ENCODE data around the gene SGPL1.
A peak's percentile ranks its signal among the peaks of the same experiment; 100 is the strongest.

SGPL1 gene

DNA sequence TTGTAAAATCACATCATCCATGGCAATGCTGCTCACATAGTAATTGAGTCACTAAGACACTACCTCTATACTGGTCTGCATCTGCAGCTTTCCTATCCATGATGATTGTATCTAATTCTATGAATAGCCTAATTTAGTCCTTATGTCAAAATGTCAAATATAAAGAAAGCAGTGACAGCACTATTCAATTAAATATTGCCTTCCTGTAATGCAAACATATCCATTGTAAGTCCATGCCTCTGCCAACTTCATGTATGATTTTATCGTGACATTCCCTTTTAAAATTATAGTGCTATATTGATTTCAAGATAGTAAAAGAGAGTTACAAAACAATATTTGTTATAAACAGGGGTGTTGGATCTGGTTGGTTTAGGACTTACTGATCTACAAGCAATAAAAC lies 4.8 kb upstream of the SGPL1 start:
- Mint-ChIP-seq H3K4me1 (ENCODE audit: low read depth) (peaks cover 6% of the 10 kb centered on the region), H3K36me3 (ENCODE audit: low read depth) (peaks cover 2% of the 10 kb centered on the region), H3K9me3 (no peaks in the 10 kb centered on the region), H3K27me3 (peaks cover 11% of the 10 kb centered on the region), H3K27ac (no peak overlapping the region), H3K4me3 (no peak overlapping the region)
- intact Hi-C loops (cut with micrococcal nuclease), result no loop called here

DNA sequence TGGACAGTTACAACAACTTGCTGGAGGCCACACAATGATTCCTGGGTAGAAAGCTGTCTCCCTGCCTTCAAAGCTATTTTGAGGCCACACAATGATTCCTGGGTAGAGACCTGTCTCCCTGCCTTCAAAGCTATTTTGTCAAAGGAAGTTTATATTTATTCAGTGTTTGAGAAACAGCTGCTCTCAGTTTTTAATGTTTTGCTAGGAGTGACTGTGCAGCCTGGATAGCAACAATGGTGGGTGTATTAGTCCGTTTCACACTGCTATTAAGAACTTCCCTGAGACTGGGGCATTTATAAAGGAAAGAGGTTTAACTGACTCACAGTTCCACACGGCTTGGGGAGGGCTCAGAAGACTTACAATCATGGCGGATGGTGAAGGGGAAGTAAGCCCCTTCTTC lies 3.9 kb upstream of the SGPL1 start:
- H3K27ac Mint-ChIP-seq, result no peak overlapping the region
- H3K36me3 Mint-ChIP-seq (ENCODE audit: low read depth), result peaks cover 11% of the 10 kb centered on the region
- intact Hi-C loops (cut with micrococcal nuclease), result no loop called here
- H3K4me3 Mint-ChIP-seq, result no peak overlapping the region
- H3K4me1 Mint-ChIP-seq (ENCODE audit: low read depth), result peaks cover 11% of the 10 kb centered on the region
- H3K27me3 Mint-ChIP-seq, result peaks cover 11% of the 10 kb centered on the region
- no peaks in the 10 kb centered on the region for H3K9me3 Mint-ChIP-seq

DNA sequence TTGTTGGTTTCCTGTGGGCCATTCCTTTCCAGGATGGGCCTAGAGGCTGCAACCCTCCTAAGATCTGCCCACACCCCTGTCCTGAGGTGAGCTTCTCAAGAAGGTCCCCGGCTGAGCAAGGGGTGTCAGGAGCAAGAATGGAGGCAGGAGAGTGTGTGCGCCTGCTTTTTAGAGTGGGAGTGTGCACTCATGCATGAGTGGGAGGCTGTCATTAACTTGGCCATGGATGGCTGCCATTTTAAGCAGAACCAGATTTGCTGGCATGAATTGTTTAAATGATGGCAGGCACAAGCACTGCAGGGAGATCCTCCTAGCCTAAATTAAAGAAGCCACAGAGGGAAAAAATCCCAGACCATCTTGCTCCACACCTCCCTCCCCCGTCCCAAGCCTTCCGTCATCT lies 2.9 kb upstream of the SGPL1 start:
- Mint-ChIP-seq H3K36me3 (ENCODE audit: low read depth) (peaks cover 20% of the 10 kb centered on the region), H3K4me1 (ENCODE audit: low read depth) (peaks cover 20% of the 10 kb centered on the region), H3K4me3 (no peak overlapping the region), H3K27me3 (peaks cover 4% of the 10 kb centered on the region), H3K27ac (no peak overlapping the region), H3K9me3 (no peaks in the 10 kb centered on the region)
- intact Hi-C loops (cut with micrococcal nuclease), result no loop called here

DNA sequence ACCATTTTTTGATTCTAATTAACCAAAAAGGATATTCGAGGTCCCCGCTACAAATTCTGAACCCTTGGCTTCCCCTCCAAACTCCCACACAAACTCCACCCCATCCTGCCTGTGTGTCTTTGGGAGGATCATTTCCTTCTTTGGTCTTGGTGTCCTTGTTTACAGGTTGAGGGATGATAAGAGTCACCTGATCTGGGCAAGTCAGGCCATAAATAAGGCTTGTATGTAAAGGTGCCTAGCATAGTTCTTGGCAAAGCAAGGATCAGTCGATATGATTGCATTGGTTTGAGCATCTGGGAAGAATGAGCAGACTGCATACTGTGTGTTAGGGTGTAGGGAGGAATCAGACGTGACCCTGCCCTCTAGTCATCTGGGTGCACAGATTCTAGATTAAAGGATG lies 1.6 kb upstream of the SGPL1 start:
- Mint-ChIP-seq H3K4me1 (ENCODE audit: low read depth) (peaks cover 33% of the 10 kb centered on the region), H3K36me3 (ENCODE audit: low read depth) (peaks cover 33% of the 10 kb centered on the region), H3K27me3 (no peaks in the 10 kb centered on the region), H3K27ac (no peak overlapping the region), H3K4me3 (no peak overlapping the region), H3K9me3 (no peaks in the 10 kb centered on the region)
- intact Hi-C loops (cut with micrococcal nuclease), result no loop called here

DNA sequence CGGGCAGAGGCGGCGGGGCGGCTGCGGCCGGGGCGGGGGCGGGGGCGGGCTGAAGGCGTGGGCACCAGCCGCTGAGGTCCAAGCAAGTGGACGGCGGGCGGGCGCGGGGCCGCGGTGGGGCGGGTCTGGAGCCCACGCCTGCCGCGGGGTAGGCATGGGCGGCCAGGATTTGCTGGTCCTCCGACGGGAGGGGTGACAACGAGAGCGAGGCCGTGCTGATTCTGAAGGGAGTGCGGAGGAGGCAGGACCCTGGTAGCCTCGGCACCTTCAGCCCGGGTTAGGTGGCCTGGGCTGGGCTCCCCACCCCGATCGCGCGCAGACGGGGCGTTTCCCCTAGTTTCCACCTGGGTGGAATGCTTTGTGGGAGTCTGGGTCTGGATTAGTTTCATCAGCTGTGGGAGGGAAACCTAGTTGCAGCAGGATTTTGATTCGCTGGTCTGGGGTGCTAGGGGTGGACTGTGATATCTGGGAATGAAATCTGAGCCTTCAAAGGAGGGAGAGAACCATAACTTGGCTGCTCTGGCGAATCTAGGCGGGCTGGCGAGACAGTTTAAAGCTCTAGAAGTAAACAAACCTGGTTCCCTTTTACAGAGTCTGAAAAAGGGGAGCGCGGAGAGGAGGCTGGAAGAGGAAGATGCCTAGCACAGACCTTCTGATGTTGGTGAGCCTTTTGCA lies 609 bp downstream of the SGPL1 start:
- intact Hi-C loops (cut with micrococcal nuclease), result loop anchor here (2.0 to 5.0 kb wide), 2 partner anchors 16 to 264 kb away; no protein-coding TSS in a partner anchor
- Mint-ChIP-seq H3K36me3 (ENCODE audit: low read depth) (peaks cover 56% of the 10 kb centered on the region), H3K9me3 (no peaks in the 10 kb centered on the region), H3K27me3 (no peaks in the 10 kb centered on the region), H3K4me3 (peak overlapping the region; percentile 96), H3K4me1 (ENCODE audit: low read depth) (peaks cover 50% of the 10 kb centered on the region), H3K27ac (peak overlapping the region; percentile 93)

DNA sequence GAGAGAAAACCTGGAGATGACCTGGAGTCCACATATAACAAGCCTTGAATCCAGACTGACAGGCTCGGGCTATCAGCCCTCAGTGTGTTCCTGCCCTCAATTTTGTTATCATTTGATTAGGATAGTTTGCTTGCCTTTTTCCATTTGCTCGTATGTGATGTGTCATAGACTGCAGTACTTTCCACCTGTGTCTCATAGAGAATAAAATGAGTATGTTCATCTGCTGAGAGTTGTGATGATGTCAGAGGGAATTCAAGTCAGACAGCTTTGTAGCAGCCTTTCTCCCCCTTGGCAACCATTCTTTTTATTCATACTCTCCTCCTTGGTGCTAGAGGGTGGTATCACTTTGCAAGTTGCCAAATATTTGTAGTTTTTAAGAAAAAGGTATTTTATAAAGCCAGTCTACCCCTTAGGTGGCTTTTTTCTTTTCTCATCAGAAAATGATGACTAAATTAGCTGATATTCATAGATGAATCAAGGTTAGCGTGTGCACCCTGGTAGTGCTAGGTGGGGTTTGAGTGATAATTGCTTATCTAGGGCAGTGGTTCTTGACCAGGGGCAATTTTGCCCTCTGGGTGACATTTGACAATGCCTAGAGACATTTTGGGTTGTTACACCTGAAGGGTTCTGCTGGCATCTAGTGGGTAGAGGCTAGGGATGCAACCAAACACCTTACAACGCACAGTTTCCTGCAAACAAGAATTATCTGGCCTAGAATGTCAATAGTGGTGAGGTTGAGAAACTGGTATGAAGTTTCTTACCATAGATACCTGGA lies 5.4 kb downstream of the SGPL1 start:
- H3K36me3 Mint-ChIP-seq (ENCODE audit: low read depth), result peaks cover 87% of the 10 kb centered on the region
- intact Hi-C loops (cut with micrococcal nuclease), result no loop called here
- H3K4me3 Mint-ChIP-seq, result no peak overlapping the region
- H3K27me3 Mint-ChIP-seq, result no peaks in the 10 kb centered on the region
- peak overlapping the region; percentile 46 for H3K27ac Mint-ChIP-seq
- H3K9me3 Mint-ChIP-seq, result no peaks in the 10 kb centered on the region
- H3K4me1 Mint-ChIP-seq (ENCODE audit: low read depth), result peaks cover 67% of the 10 kb centered on the region

DNA sequence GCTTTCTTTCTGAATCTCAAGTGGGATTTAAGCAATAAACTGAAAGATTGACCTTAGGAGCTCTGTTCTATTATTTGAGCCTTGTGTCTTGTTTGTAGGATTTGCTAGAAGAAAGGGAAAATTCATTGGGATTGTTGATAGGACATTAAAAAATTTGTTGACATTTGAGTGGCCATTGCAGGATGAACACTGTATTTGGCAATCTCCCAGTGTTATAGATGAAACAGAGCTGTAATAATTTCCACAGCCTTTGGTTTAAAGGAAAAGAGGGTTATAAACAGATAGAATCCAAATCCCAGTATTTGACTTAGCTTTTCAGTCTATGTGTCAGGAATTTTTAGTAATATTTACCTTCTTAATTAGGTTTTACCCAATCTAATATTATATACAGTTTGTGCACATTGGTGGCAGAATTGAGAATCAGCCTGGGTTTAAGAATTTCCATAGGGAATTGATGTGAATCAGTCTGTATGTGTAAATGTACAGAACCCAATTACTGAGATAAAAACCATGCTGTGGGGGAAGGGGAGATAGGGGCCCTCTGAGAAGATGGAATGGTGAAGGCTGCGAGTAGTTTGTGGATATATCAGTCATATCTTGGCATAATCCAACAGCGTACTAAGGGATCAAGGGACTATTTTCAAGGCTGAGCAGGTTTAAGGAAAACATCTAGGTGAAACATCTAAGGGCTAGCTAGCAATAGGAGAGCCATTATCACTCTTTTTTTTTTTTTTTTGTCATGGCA lies 6.5 kb downstream of the SGPL1 start:
- no peaks in the 10 kb centered on the region for H3K27me3 Mint-ChIP-seq
- H3K27ac Mint-ChIP-seq, result peak overlapping the region; percentile 30
- no peaks in the 10 kb centered on the region for H3K9me3 Mint-ChIP-seq
- H3K4me3 Mint-ChIP-seq, result no peak overlapping the region
- peaks cover 83% of the 10 kb centered on the region for H3K36me3 Mint-ChIP-seq (ENCODE audit: low read depth)
- peaks cover 70% of the 10 kb centered on the region for H3K4me1 Mint-ChIP-seq (ENCODE audit: low read depth)
- intact Hi-C loops (cut with micrococcal nuclease), result no loop called here

DNA sequence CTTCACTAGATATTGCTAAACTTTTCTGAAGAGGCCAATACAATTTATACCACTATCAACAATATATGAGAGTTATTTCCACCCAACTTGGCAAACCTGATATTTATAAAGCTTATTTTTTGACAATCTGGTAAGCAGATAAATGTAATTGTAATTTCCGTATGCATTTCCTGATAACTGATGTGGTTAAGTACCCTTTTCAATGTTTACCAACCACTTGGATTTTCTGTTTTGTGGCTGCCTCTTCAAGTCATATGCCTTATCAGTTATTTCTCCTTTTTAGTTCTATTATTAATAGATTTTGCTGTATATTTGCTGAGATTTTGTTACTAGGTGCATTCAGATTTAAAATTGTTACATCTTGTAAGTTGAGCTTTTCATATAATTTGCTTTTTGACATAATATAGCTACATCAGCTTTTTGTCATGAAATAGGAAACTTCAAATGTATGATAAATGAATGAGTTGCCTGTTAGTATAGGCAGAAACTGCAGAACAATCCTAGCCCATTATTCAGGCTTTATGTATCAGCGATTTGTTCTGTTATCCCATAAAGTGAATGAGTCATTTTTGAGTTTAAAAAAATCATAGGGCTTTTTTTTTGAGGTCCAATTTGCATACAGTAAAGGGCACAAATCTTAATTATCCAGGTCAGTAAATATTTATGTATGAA lies 11.5 kb downstream of the SGPL1 start:
- H3K4me3 Mint-ChIP-seq, result peak overlapping the region; percentile 9
- no peaks in the 10 kb centered on the region for H3K27me3 Mint-ChIP-seq
- peaks cover 61% of the 10 kb centered on the region for H3K36me3 Mint-ChIP-seq (ENCODE audit: low read depth)
- intact Hi-C loops (cut with micrococcal nuclease), result no loop called here
- peak overlapping the region; percentile 81 for H3K27ac Mint-ChIP-seq
- H3K4me1 Mint-ChIP-seq (ENCODE audit: low read depth), result peaks cover 64% of the 10 kb centered on the region
- H3K9me3 Mint-ChIP-seq, result no peaks in the 10 kb centered on the region

DNA sequence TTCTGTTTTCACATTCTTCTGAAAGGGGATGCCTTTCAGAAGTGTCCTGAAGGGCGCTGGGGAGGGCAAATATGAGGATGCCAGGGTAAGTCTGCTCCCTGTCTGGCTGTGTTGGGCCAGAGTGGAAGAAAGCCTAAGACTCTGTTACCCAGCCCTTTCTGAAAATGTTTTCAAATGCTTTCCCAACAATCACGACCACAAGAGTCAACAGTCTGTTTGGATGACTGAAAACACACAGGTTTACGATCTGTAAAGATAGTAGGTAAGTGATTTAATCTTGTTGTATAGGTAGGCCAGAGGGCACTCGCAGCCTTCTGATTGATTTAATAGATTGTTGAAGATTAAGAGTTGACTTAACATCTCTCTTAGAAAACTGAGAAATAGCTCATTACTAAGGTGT lies 13.2 kb downstream of the SGPL1 start:
- H3K9me3 Mint-ChIP-seq, result no peaks in the 10 kb centered on the region
- peak overlapping the region; percentile 88 for H3K27ac Mint-ChIP-seq
- H3K4me3 Mint-ChIP-seq, result no peak overlapping the region
- intact Hi-C loops (cut with micrococcal nuclease), result no loop called here
- peaks cover 64% of the 10 kb centered on the region for H3K36me3 Mint-ChIP-seq (ENCODE audit: low read depth)
- no peaks in the 10 kb centered on the region for H3K27me3 Mint-ChIP-seq
- H3K4me1 Mint-ChIP-seq (ENCODE audit: low read depth), result peaks cover 77% of the 10 kb centered on the region

DNA sequence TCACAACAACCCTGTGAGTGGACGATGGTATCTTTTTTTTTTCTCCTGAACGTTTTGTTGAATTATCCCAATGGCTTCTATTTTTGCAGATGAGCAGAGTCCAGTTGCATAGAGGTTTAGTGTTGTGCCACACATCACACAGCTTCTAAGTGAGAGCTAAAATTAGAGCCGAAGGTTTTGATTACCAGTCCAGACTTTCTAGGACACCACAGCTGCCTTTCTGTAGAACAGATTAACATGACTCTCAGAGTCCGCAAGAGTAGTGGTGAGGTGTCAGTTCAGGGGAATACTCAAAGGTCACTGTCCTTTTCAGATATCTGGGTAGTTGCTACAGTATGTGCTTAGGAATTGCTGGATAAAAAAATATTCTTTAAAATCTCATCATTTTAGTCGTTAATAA lies 13.8 kb downstream of the SGPL1 start:
- Mint-ChIP-seq H3K4me3 (peak overlapping the region; percentile 9), H3K4me1 (ENCODE audit: low read depth) (peaks cover 83% of the 10 kb centered on the region), H3K36me3 (ENCODE audit: low read depth) (peaks cover 66% of the 10 kb centered on the region), H3K27me3 (no peaks in the 10 kb centered on the region), H3K9me3 (no peaks in the 10 kb centered on the region), H3K27ac (peak overlapping the region; percentile 88)
- intact Hi-C loops (cut with micrococcal nuclease), result no loop called here

DNA sequence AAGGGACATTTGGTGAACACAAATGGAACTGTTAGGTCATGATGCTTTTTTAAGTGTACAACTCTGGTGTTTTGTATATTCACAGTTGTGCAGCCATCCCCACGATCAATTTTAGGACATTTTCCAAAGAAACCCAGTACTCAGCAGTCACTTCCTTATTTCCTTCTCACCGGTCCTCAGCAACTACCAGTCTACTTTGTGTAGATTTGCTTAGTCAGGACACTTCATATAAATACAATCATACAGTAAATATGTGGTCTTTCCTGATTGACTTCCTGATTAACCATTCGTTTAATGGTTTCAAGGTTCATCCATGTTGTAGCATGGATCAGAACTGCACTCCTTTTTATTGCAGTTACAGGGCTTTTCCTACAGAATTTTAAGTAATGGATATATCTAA lies 14.4 kb downstream of the SGPL1 start:
- Mint-ChIP-seq H3K27me3 (no peaks in the 10 kb centered on the region), H3K9me3 (no peaks in the 10 kb centered on the region), H3K4me1 (ENCODE audit: low read depth) (peaks cover 85% of the 10 kb centered on the region), H3K27ac (peak overlapping the region; percentile 88), H3K36me3 (ENCODE audit: low read depth) (peaks cover 64% of the 10 kb centered on the region), H3K4me3 (peak overlapping the region; percentile 4)
- intact Hi-C loops (cut with micrococcal nuclease), result no loop called here

DNA sequence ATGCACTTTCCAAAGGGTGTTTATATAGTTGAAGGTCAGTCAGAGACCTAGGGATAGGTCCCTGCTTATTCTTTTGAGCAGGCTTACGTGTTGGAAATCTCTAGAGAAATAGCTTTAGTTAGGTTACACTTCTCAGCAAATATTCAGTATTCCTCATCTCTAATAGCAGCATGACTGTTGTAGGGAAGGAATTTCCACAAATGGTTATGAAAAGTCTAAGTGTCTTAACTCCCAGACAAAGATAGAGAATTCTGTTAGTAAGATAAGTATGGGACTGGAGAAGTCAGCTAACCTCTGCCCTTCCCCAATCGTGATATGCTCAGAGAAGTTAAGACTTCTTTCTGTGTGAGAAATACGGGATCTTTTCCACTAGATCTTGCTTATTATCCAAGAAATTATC lies 16.5 kb downstream of the SGPL1 start:
- Mint-ChIP-seq H3K27ac (peak overlapping the region; percentile 88), H3K9me3 (no peaks in the 10 kb centered on the region), H3K4me1 (ENCODE audit: low read depth) (peaks cover 85% of the 10 kb centered on the region), H3K4me3 (peak overlapping the region; percentile 4), H3K36me3 (ENCODE audit: low read depth) (peaks cover 58% of the 10 kb centered on the region), H3K27me3 (no peaks in the 10 kb centered on the region)
- intact Hi-C loops (cut with micrococcal nuclease), result loop anchor here (2.0 kb wide), 2 partner anchors 15 to 35 kb away; no protein-coding TSS in a partner anchor

DNA sequence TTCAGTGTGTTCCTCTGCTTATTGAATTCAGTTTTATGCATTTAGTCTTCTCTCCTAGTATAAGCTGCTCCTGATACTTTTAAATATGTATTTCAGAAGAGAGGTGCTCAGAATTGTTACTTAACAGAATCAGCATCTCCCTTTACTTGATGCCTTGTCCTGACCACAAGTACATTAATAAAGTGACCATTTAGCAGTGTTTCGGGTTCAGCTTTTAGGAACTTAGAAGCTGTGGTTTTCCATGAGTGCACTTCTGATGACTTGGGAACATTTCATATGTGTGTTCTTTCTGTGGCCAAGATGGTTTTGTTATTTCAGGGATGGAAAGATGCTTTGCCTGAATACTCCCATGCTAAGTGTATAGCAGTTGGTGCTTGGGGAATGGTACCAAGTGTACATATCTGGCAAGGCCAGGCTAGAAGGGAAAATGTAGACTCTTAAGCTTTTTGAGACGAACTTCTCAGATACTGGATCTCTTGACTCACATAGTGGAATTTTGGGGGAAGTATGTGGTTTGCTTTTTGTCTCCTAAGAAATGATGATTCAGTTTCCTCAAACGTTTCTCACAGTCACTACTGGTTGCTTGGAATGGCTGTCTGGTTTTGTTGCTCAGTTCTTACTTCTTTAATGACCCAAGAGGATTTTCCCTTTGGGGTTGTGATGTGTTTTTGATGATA lies 17.2 kb downstream of the SGPL1 start:
- Mint-ChIP-seq H3K4me3 (peak overlapping the region; percentile 68), H3K27ac (peak overlapping the region; percentile 88), H3K9me3 (no peaks in the 10 kb centered on the region), H3K36me3 (ENCODE audit: low read depth) (peaks cover 66% of the 10 kb centered on the region), H3K27me3 (no peaks in the 10 kb centered on the region), H3K4me1 (ENCODE audit: low read depth) (peaks cover 86% of the 10 kb centered on the region)
- intact Hi-C loops (cut with micrococcal nuclease), result loop anchor here (2.0 kb wide), 2 partner anchors 16 to 34 kb away; no protein-coding TSS in a partner anchor
